ENCODE measurements around the gene AFF3. TPM values are rescaled to one million over a fixed set of nuclear protein-coding genes. Genes with fewer than 3 reads are reported as not detected.

The AFF3 gene
- total RNA-seq, 1 experiment from 2014 or later = 0.22 TPM

GRCh38 chr2:100075532-100075931 lies 66.9 kb downstream of the AFF3 start:
- no peaks in the 10 kb centered on the region for H3K79me2 ChIP-seq (ENCODE audit: insufficient read depth, low read length)
- H2BK20ac ChIP-seq (ENCODE audit: low read depth, low read length, poor library complexity, severe bottlenecking) = no peak overlapping the region

More at GRCh38 chr2:100075532-100075931, 66.9 kb downstream of the AFF3 start:
- Histone ChIP-seq H3K27me3 (ENCODE audit: insufficient read depth, low read length) (no peaks in the 10 kb centered on the region), H4K8ac (replicated peaks; ENCODE audit: insufficient read length, low read depth, low read length) (no peak overlapping the region), H3K4ac (ENCODE audit: low read depth, low read length) (no peak overlapping the region), H3K18ac (ENCODE audit: insufficient read length, low read depth, low read length) (no peak overlapping the region), H2AK5ac (ENCODE audit: insufficient read length, low read length) (no peak overlapping the region), H2AFZ (ENCODE audit: low read length) (no peak overlapping the region), H3K79me1 (ENCODE audit: insufficient read depth, low read depth, low read length, poor library complexity, severe bottlenecking) (no peaks in the 10 kb centered on the region), H4K5ac (ENCODE audit: insufficient read length, low read depth, low read length) (no peak overlapping the region), H2BK120ac (ENCODE audit: low read depth, low read length, poor library complexity, severe bottlenecking) (no peak overlapping the region), H3K23ac (ENCODE audit: insufficient read length, low read depth, low read length) (no peak overlapping the region), H3K23me2 (ENCODE audit: insufficient read length, low read depth, low read length, poor library complexity, severe bottlenecking) (no peaks in the 10 kb centered on the region), H3K4me1 (ENCODE audit: insufficient read depth, low read length) (0 out of 2 replicates have a peak, but pooled peaks cover 2% of the 10 kb centered on the region), H2BK12ac (ENCODE audit: insufficient read length, low read depth, low read length) (no peak overlapping the region), H2BK5ac (ENCODE audit: insufficient read length, low read length) (no peak overlapping the region), H4K91ac (ENCODE audit: insufficient read length, low read depth, low read length) (no peak overlapping the region), H3K27ac (ENCODE audit: insufficient read length, low read depth, low read length) (no peak overlapping the region), H3T11ph (ENCODE audit: low read length) (no peak overlapping the region), H3K56ac (ENCODE audit: insufficient read length, low read depth, low read length) (no peak overlapping the region), H3K9me3 (ENCODE audit: control insufficient read depth, low read depth, low read length) (no peaks in the 10 kb centered on the region), H3K9ac (ENCODE audit: extremely low read depth, insufficient read length, low read length) (no peak overlapping the region), H3K14ac (ENCODE audit: insufficient read depth, low read length) (no peak overlapping the region), H3K4me2 (ENCODE audit: insufficient read depth, insufficient read length, low read length) (no peak overlapping the region), H2BK15ac (ENCODE audit: low read depth, low read length) (no peak overlapping the region), H4K20me1 (ENCODE audit: control insufficient read depth, insufficient read depth, insufficient read length) (no peaks in the 10 kb centered on the region)
- WGBS (ENCODE audit: extremely low coverage, insufficient read length, low lambda C conversion rate) = no CpG with 5 or more reads among the region's 3 CpGs
- TF ChIP-seq CTCF (conservative IDR thresholded peaks at IDR 0.05) = no peak
- Mint-ChIP-seq H3K4me3 (no peak overlapping the region), H3K36me3 (ENCODE audit: insufficient read depth in 1 of 3, low read depth in 3 of 3) (no peaks in the 10 kb centered on the region), H3K27me3 (ENCODE audit: low read depth) (peaks cover 62% of the 10 kb centered on the region), H3K4me1 (peaks cover 3 to 5% of the 10 kb centered on the region in 2 experiments; a peak in 3 of 4 replicates), H3K27ac (no peak overlapping the region), H3K9me3 (no peaks in the 10 kb centered on the region)
- no peak for DNase-seq
